H1 (cell line): ENCODE data around the gene THTPA. TPM values are rescaled to one million over a fixed set of nuclear protein-coding genes. Genes with fewer than 3 reads are reported as not detected.

Experiments used
- CTBP2 ChIP-seq: IDR thresholded peaks from 2 replicates; pipeline ENCODE4 v1.7.0; 2011; ENCODE audit warnings: borderline replicate concordance, mild to moderate bottlenecking, moderate library complexity, mixed read lengths, low read length; ENCODE audit not compliant: insufficient read depth, insufficient read length
- JUND ChIP-seq: IDR thresholded peaks from 2 replicates; pipeline ENCODE4 v1.6.1; 2011; ENCODE audit warnings: mild to moderate bottlenecking, improper control_type of control experiment, low read length
- KDM5A ChIP-seq: fragments of 200-600 bp; IDR thresholded peaks from 2 replicates; pipeline ENCODE4 v1.7.1; 2012; ENCODE audit warnings: mild to moderate bottlenecking, low read length, inconsistent platforms, mixed read lengths
- YY1 ChIP-seq: IDR thresholded peaks from 2 replicates; pipeline ENCODE4 v1.6.1; 2011; ENCODE audit warnings: low read depth, mild to moderate bottlenecking, low read length
- polyA plus RNA-seq, 7 experiments: library from polyadenylated mRNA; depleted of rRNA in 3 of 7; stranded (reverse) in 5 of 7; unstranded in 2 of 7; fragments of >200 nt in 5 of 7; fragments of 200-250 nt in 2 of 7; gene quantifications; 1 replicate in 5 of 7; 2 replicates in 1 of 7; 4 replicates in 1 of 7; pipeline versions ENCODE4 v1.2.1 to v1.2.3, GENCODE V29; 2011 to 2013; ENCODE audit warnings: missing spikeins in 2 of 7, mixed read lengths in 2 of 7
- total RNA-seq: library from RNA; stranded (reverse); fragmentation: NEBNext Ultra II Directional; extraction: Animal tissue kit (Norgen Biotek cat#: 25700); gene quantifications from 2 replicates; pipeline ENCODE4 v1.2.1, GENCODE V29; 2021

THTPA gene
- total and polyA plus RNA-seq, 2 of the 8 experiments (the other 6 are each of a cell fraction or from before 2014, with no cell fraction given), result 16.6 to 19.0 TPM

DNA sequence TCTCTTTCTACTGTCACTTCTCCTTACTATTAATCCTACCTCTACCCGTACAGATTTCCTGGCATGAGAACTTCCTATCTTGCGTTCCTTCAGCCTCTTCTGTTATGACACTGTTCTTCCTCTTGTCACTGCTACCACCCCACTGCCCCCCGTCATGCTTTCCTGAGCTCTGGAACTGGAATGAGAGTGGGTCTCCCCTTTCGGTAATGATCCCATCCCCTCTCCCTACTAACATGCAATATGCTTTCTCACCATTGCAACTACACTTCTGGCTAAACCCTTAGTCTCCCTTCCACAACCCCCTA, 16.4 kb downstream of the THTPA start (continued):
- TF ChIP-seq JUND (no peak), CTBP2 (no peak), KDM5A (no peak), YY1 (no peak)
